RCC 7860 (cell line): ENCODE results near the gene BRAT1.

Experiments
- DNase-seq: peaks from one replicate; pipeline ENCODE4 v3.0.0-alpha.2; 2015; ENCODE audit warnings: low spot score
- FAIRE-seq: peaks from 2 replicates; lab custom pipeline; 2012; peaks lifted over from hg19 to GRCh38; lab: Jason Lieb, UNC

The BRAT1 gene

GRCh38 chr7:2525658-2526630, 29.4 kb downstream of the BRAT1 start:
- DNase-seq (no peak), FAIRE-seq (no peak)

DNA sequence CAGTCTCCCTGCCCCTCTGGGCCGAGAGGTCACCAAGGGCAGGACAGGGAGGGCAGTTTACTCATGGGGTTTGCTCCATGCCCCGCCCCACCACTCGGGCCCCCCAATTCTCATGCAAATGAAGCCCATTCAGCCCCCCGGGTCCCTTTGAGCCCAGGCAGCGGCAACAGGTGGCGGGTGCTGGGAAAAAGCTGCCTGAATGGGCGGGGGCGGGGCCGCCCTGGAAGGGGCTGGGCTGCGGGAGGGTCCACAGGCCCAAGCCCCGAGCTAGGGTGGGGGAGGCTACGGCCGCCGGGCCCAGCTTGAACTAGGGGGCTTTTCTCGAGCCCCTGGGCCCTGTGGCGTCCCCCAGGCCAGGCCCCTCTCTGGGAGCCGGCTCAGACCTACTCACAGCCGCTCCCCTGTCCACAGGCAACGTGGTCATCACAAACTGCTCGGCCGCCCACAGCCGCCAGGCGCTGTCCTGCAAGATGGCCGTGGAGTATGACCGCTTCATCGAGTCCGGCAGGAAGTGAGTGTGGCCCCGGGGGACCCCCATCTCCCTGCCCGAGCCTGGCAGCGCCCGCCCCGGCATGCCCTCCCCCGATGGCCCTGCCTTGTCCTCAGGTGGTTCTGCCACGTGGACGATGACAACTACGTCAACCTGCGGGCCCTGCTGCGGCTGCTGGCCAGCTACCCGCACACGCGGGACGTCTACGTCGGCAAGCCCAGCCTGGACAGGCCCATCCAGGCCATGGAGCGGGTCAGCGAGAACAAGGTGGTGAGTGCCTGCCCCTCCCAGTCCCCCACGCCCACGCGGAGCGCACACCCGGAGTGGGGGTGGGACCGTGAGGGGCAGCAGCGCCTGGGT, 30.3 kb downstream of the BRAT1 start:
- FAIRE-seq: no peak
- no peak for DNase-seq

GRCh38 chr7:2523941-2524807, 31.1 kb downstream of the BRAT1 start:
- peak; percentile 90 for DNase-seq
- FAIRE-seq: peak; percentile 90

DNA sequence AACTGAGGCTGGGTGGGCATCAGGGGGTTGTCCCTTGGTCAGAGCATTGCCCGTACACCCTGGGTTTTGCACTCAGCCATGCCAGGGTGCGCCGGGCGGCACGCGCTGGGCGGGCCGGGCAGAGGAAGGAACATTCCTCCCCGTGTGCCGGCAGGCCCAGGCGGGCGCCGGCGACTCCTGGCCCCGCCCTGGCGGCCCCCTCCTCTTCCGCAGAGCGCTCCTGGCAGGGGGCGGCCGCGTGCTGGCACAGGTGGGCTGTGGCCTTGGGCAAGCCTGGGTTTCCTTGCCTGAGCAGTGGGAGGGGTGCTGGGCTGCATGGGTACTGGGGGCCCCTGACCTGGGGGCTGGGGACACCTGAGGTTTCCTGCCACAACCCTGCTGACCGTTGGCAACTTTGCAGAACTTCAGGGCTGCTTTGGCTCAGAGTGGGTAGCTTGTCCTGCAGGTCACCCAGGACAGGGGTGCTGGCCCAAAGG, 31.8 kb downstream of the BRAT1 start:
- DNase-seq (no peak), FAIRE-seq (no peak)

- FAIRE-seq (no peak), DNase-seq (peak; percentile 79)
Measured at GRCh38 chr7:2522780-2523433, 32.4 kb downstream of the BRAT1 start.

DNA sequence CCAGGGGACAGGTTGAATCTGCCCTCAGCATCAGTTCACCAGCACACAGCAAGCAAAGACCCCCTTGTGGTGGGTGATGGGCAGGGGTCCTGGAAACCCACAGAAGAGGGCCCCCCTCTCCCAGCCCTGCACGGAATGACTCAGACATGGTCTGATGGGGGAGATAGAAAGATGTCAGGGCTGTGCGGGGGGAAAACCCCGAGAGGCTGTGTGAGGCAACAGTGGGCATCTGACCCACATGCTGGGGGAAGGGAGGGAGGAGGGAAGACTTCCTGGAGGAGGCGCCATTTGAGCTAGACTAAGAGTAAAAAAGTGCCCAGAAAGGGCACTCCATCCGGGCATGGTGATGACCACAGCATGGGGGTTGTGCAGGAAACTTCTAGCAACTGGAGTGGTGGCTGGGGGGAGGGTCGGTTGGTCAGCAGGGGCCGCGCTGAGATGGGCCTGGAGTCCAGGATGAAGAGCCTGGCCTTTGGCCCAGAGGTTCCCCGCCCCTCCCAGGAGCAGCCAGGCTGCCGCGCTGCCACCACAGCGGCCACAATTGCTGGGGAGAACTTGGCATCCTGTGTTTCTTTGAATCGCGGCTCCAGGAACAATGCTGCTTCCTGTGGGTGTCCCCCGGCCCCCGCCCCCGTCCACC, 33.3 kb downstream of the BRAT1 start:
- peak; percentile 92 for DNase-seq
- FAIRE-seq: peak; percentile 78

GRCh38 chr7:2521341-2521745, 34.0 kb downstream of the BRAT1 start:
- DNase-seq (no peak), FAIRE-seq (no peak)

- DNase-seq (no peak), FAIRE-seq (no peak)
Measured at GRCh38 chr7:2520761-2521290, 34.5 kb downstream of the BRAT1 start.

- FAIRE-seq: no peak
- no peak for DNase-seq
Measured at GRCh38 chr7:2520131-2520760, 35.1 kb downstream of the BRAT1 start.

- DNase-seq (peak; percentile 87), FAIRE-seq (no peak)
Measured at GRCh38 chr7:2519119-2519930, 36.0 kb downstream of the BRAT1 start, which contains the start of gene LFNG. Gene LFNG, plus strand, starts transcription at chr7:2519774. Its CDS starts 88 bp downstream, at chr7:2519862.

GRCh38 chr7:2518737-2519118, 36.6 kb downstream of the BRAT1 start:
- no peak for FAIRE-seq
- DNase-seq: no peak

DNA sequence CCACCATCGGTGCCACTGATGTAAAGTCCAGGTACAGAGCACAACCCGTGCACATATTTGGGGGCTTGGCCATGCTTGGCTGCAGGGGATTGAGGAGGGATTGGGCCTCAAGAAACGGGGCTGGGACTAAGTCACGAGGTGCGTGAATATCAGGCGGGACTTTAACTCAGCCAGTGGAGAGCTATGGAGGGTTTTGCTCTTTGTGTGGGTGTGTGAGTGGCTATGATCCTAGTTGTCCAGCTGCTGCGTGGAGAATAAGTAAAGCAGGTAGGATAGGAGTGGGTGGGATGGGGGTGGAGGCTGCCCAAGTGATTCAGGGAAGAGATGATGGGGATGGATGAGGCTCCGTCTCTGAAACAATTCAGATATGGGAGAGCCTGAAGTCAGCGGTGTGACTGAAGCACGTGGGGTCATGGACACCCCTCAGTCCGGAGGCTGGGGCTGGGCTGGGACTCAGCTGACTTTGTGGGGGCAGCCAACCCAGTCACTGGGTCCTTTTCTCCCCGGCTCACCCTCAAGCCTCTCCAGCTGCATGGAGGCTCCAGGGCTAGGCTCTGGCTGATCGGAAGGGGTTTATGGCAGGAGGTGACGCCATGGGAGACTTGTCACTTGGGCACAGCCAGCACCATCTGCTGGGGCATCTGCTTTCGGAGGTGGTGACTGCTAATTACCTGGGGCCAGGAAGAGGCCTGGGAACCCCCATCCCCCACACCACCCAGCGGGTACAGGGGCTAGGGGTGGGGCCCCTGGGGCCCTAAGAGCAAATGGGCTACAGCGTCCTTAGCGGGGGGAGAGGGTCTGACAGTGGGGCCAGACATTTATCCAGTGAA, 37.4 kb downstream of the BRAT1 start:
- DNase-seq (peak; percentile 55), FAIRE-seq (peak; percentile 64)

DNA sequence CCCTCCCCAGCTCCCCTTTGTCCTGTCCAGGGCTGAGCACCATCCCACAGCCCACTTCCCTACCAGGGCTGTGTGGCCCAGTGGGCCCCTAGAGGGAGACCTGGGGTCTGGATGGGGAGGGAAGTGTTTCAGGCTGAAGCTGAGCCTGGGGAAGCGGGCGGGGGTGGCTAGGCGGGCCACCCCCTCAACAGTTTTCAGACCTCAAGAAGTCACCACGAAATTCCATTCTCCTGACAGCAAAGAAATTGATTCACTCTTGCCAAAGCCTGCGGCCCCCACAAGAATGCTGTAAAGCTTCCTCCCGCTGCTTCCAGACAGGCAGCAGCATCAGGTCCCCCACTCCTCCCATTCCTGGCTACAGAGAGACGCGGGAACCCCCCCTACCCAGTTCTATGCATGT, 38.3 kb downstream of the BRAT1 start:
- DNase-seq: peak; percentile 99
- FAIRE-seq: peak; percentile 98

GRCh38 chr7:2516194-2516555, 39.1 kb downstream of the BRAT1 start:
- FAIRE-seq: peak; percentile 97
- peak; percentile 99 for DNase-seq

GRCh38 chr7:2515424-2516193, 39.7 kb downstream of the BRAT1 start:
- peak; percentile 93 for DNase-seq
- no peak for FAIRE-seq
